ENCODE data around the gene ADRA2C. TPM values are rescaled to one million over a fixed set of nuclear protein-coding genes. Genes with fewer than 3 reads are reported as not detected.

The ADRA2C gene
- total and polyA plus RNA-seq, 2 of the 13 experiments (the other 11 are each of a cell fraction or from before 2014, with no cell fraction given): 15.4 to 69.7 TPM

- POLR2A ChIA-PET: interaction anchor here (1.9 kb wide), 1 partner anchor 9 kb away, joined by 4 read pairs; no protein-coding TSS in a partner anchor
- in situ Hi-C loops (cut with HindIII; ENCODE audit: extremely low pct_ligation_motif_present, low pct_unique_long_range_greater_than_20kb): no loop called here
Measured at GRCh38 chr4:3774253-3774883, 8.2 kb downstream of the ADRA2C start.

More at GRCh38 chr4:3774253-3774883, 8.2 kb downstream of the ADRA2C start:
- DNase-seq (ENCODE audit: low spot score): no peak
- Histone ChIP-seq H3K9me3 (ENCODE audit: low read length) (no peaks in the 10 kb centered on the region), H3K27me3 (ENCODE audit: control insufficient read depth in 1 of 2, insufficient read depth in 2 of 2, low read length in 2 of 2) (peaks cover 0 to 7% of the 10 kb centered on the region in 2 experiments; a peak in 1 of 5 replicates), H3K4me1 (ENCODE audit: insufficient read depth, low read length) (peaks cover 85% of the 10 kb centered on the region), H3K4me3 (replicated peaks in 1 of 3; ENCODE audit: insufficient read depth in 1 of 3, low read depth in 2 of 3, low read length in 3 of 3) (no peak overlapping the region), H2AFZ (ENCODE audit: low read length) (no peak overlapping the region), H3K27ac (ENCODE audit: extremely low read length, insufficient read depth, low read length) (no peak overlapping the region), H3K79me2 (ENCODE audit: insufficient read depth, low read length) (no peaks in the 10 kb centered on the region), H3K4me2 (ENCODE audit: low read depth, low read length) (0 out of 2 replicates have a peak overlapping the region, but pooled peaks have one; percentile 8), H4K20me1 (ENCODE audit: insufficient read depth, low read length) (no peaks in the 10 kb centered on the region), H3K36me3 (replicated peaks in 1 of 2; ENCODE audit: control insufficient read depth in 1 of 2, insufficient read depth in 2 of 2, low read length in 2 of 2) (no peaks in the 10 kb centered on the region), H3K9ac (ENCODE audit: insufficient read depth, low read depth, low read length) (no peak overlapping the region)
- TF ChIP-seq ZNF629 (CRISPR knock-in tag; conservative IDR thresholded peaks at IDR 0.05): peak; percentile 96
- TF ChIP-seq ZNF687 (CRISPR knock-in tag; IDR thresholded peaks at IDR 0.05): no peak
- no peak for TF ChIP-seq ZNF280B (CRISPR knock-in tag; IDR thresholded peaks at IDR 0.05; ENCODE audit: borderline replicate concordance)
- TF ChIP-seq MNT (IDR thresholded peaks at IDR 0.05): peak; percentile 91
- TF ChIP-seq CEBPG (CRISPR knock-in tag; IDR thresholded peaks at IDR 0.05): no peak
- peak; percentile 63; the same call in 1 of the 2 replicates for TF ChIP-seq ZMYM3 (CRISPR knock-in tag; IDR thresholded peaks at IDR 0.05)
- no peak for FAIRE-seq
- intact Hi-C loops (cut with micrococcal nuclease; ENCODE audit: unreplicated experiment): no loop called here
- no peak for ATAC-seq
- CTCF ChIA-PET (ENCODE audit: low intra/inter-chr PET ratio, low total read pairs): no interaction called here
- no TSS peak for BruUV-seq (replicated peaks)
- 50% methylated on average over 16 of the region's 19 CpGs for WGBS (ENCODE audit: low lambda C conversion rate)

All from HepG2 (cell line).